Measurements from ENCODE around the gene CEP170B. TPM values are rescaled to one million over a fixed set of nuclear protein-coding genes. Genes with fewer than 3 reads are reported as not detected.
A peak's percentile ranks its signal among the peaks of the same experiment; 100 is the strongest.

The CEP170B gene
- total and polyA plus RNA-seq, 2 donors (not counting 1 experiment from before 2014, with no cell fraction given), result 4.0 to 13.9 TPM

GRCh38 chr14:104868811-104869572 lies 3.9 kb downstream of the CEP170B start:
- no peaks in the 10 kb centered on the region for H3K9me3 ChIP-seq (ENCODE audit: control insufficient read depth, insufficient read depth, low read depth, low read length)
- no peak overlapping the region for H2AFZ ChIP-seq (ENCODE audit: low read length)
- TF ChIP-seq CTCF (conservative IDR thresholded peaks at IDR 0.05 in 1 of 2, IDR thresholded peaks at IDR 0.05 in 1 of 2; ENCODE audit: low read depth in 1 of 2, low read length in 2 of 2), result no peak
- no peak for TF ChIP-seq EZH2 (IDR thresholded peaks at IDR 0.05; ENCODE audit: low read length, missing control alignments)
- DNase-seq (ENCODE audit: low read depth in 2 of 2), result no peak
- H3K4me3 ChIP-seq (replicated peaks in 1 of 4; ENCODE audit: control extremely low read depth in 1 of 4, insufficient read depth in 1 of 4, low read depth in 3 of 4, low read length in 4 of 4), result no peak overlapping the region
- peaks cover 11% of the 10 kb centered on the region for H3K4me1 ChIP-seq (ENCODE audit: control insufficient read depth, extremely low read depth, insufficient read depth, low read length)
- no peak overlapping the region for H3K4me2 ChIP-seq (ENCODE audit: extremely low read depth, insufficient read depth, low read length)
- peaks cover 8% of the 10 kb centered on the region for H3K27me3 ChIP-seq (ENCODE audit: control insufficient read depth, insufficient read depth, low read length)
- H3K79me2 ChIP-seq (ENCODE audit: control insufficient read depth, insufficient read depth, low read length), result peaks cover 41% of the 10 kb centered on the region
- H3K9ac ChIP-seq (ENCODE audit: insufficient read depth, low read length), result no peak overlapping the region
- H3K27ac ChIP-seq (ENCODE audit: insufficient read depth, low read length), result no peak overlapping the region
- peaks cover 4% of the 10 kb centered on the region for H3K36me3 ChIP-seq (ENCODE audit: control insufficient read depth, insufficient read depth, low read length)
- H4K20me1 ChIP-seq (ENCODE audit: control insufficient read depth, extremely low read depth, insufficient read depth, low read length), result no peaks in the 10 kb centered on the region

GRCh38 chr14:104869669-104870367 lies 4.8 kb downstream of the CEP170B start:
- peak in 1 of 2 donors; percentile 12 for DNase-seq (ENCODE audit: low read depth in 2 of 2)
- Histone ChIP-seq H3K4me2 (ENCODE audit: extremely low read depth, insufficient read depth, low read length) (no peak overlapping the region), H3K79me2 (ENCODE audit: control insufficient read depth, insufficient read depth, low read length) (peaks cover 41% of the 10 kb centered on the region), H3K4me3 (replicated peaks in 1 of 4; ENCODE audit: control extremely low read depth in 1 of 4, insufficient read depth in 1 of 4, low read depth in 3 of 4, low read length in 4 of 4) (no peak overlapping the region), H3K36me3 (ENCODE audit: control insufficient read depth, insufficient read depth, low read length) (peaks cover 4% of the 10 kb centered on the region), H3K27me3 (ENCODE audit: control insufficient read depth, insufficient read depth, low read length) (no peaks in the 10 kb centered on the region), H3K9ac (ENCODE audit: insufficient read depth, low read length) (no peak overlapping the region), H4K20me1 (ENCODE audit: control insufficient read depth, extremely low read depth, insufficient read depth, low read length) (no peaks in the 10 kb centered on the region), H3K4me1 (ENCODE audit: control insufficient read depth, extremely low read depth, insufficient read depth, low read length) (peaks cover 11% of the 10 kb centered on the region), H3K27ac (ENCODE audit: insufficient read depth, low read length) (no peak overlapping the region), H3K9me3 (ENCODE audit: control insufficient read depth, insufficient read depth, low read depth, low read length) (no peaks in the 10 kb centered on the region), H2AFZ (ENCODE audit: low read length) (no peak overlapping the region)
- no peak for TF ChIP-seq CTCF (conservative IDR thresholded peaks at IDR 0.05 in 1 of 2, IDR thresholded peaks at IDR 0.05 in 1 of 2; ENCODE audit: low read depth in 1 of 2, low read length in 2 of 2)
- TF ChIP-seq EZH2 (IDR thresholded peaks at IDR 0.05; ENCODE audit: low read length, missing control alignments), result no peak

GRCh38 chr14:104870368-104871144 lies 5.5 kb downstream of the CEP170B start:
- no peak overlapping the region for H2AFZ ChIP-seq (ENCODE audit: low read length)
- H3K27ac ChIP-seq (ENCODE audit: insufficient read depth, low read length), result no peak overlapping the region
- peaks cover 43% of the 10 kb centered on the region for H3K79me2 ChIP-seq (ENCODE audit: control insufficient read depth, insufficient read depth, low read length)

More at GRCh38 chr14:104870368-104871144, 5.5 kb downstream of the CEP170B start:
- peaks cover 4% of the 10 kb centered on the region for H3K36me3 ChIP-seq (ENCODE audit: control insufficient read depth, insufficient read depth, low read length)
- H3K9ac ChIP-seq (ENCODE audit: insufficient read depth, low read length), result no peak overlapping the region
- TF ChIP-seq CTCF (conservative IDR thresholded peaks at IDR 0.05 in 1 of 2, IDR thresholded peaks at IDR 0.05 in 1 of 2; ENCODE audit: low read depth in 1 of 2, low read length in 2 of 2) (peak in 1 of 2 donors; percentile 35), EZH2 (IDR thresholded peaks at IDR 0.05; ENCODE audit: low read length, missing control alignments) (no peak)
- no peak overlapping the region for H3K4me2 ChIP-seq (ENCODE audit: extremely low read depth, insufficient read depth, low read length)
- DNase-seq (ENCODE audit: low read depth in 2 of 2), result no peak
- peaks cover 11% of the 10 kb centered on the region for H3K4me1 ChIP-seq (ENCODE audit: control insufficient read depth, extremely low read depth, insufficient read depth, low read length)
- H3K4me3 ChIP-seq (replicated peaks in 1 of 4; ENCODE audit: control extremely low read depth in 1 of 4, insufficient read depth in 1 of 4, low read depth in 3 of 4, low read length in 4 of 4), result no peak overlapping the region
- no peaks in the 10 kb centered on the region for H3K27me3 ChIP-seq (ENCODE audit: control insufficient read depth, insufficient read depth, low read length)
- no peaks in the 10 kb centered on the region for H3K9me3 ChIP-seq (ENCODE audit: control insufficient read depth, insufficient read depth, low read depth, low read length)
- no peaks in the 10 kb centered on the region for H4K20me1 ChIP-seq (ENCODE audit: control insufficient read depth, extremely low read depth, insufficient read depth, low read length)

All from fibroblast of lung (primary cell).